Mesenchymal stem cell (in vitro differentiated cells and primary cell): ENCODE data around the gene P2RY2.

Experiments used
- DNase-seq: peaks from one replicate; pipeline ENCODE4 v3.0.0-alpha.2; 2013
- H2AFZ ChIP-seq: one replicate; pipeline ENCODE4 v1.6.1; 2013; ENCODE audit warnings: low read depth, mild to moderate bottlenecking, control low read depth, inconsistent platforms, low read length, moderate library complexity
- H2AK5ac ChIP-seq: 2 replicates; pipeline ENCODE4 v1.6.1; 2013; ENCODE audit warnings: low read length, moderate library complexity, mild to moderate bottlenecking, inconsistent platforms; ENCODE audit not compliant: severe bottlenecking
- H2BK120ac ChIP-seq: one replicate; pipeline ENCODE4 v1.6.1; 2013; ENCODE audit warnings: low read depth, mild to moderate bottlenecking, inconsistent platforms, low read length, moderate library complexity
- H2BK12ac ChIP-seq, 2 experiments: one replicate each; pipeline ENCODE4 v1.6.1; 2013; ENCODE audit warnings: inconsistent platforms in 2 of 2, low read length in 2 of 2, mild to moderate bottlenecking in 2 of 2, moderate library complexity in 2 of 2, control low read depth in 1 of 2
- H2BK15ac ChIP-seq: one replicate; pipeline ENCODE4 v1.6.1; 2013; ENCODE audit warnings: mild to moderate bottlenecking, low read depth, inconsistent platforms; ENCODE audit not compliant: poor library complexity, severe bottlenecking
- H2BK5ac ChIP-seq: 2 replicates; pipeline ENCODE4 v1.6.1; 2013; ENCODE audit warnings: low read depth, mild to moderate bottlenecking, low read length, control low read depth, inconsistent platforms; ENCODE audit not compliant: poor library complexity, severe bottlenecking
- H3K14ac ChIP-seq, 2 experiments: one replicate each; pipeline ENCODE4 v1.6.1; 2013; ENCODE audit warnings: inconsistent platforms in 2 of 2, low read length in 2 of 2, control low read depth in 1 of 2, mild to moderate bottlenecking in 1 of 2, moderate library complexity in 1 of 2
- H3K18ac ChIP-seq, 2 experiments: one replicate each; pipeline ENCODE4 v1.6.1; 2013; ENCODE audit warnings: inconsistent platforms in 2 of 2, low read length in 2 of 2, control low read depth in 1 of 2, low read depth in 1 of 2, mild to moderate bottlenecking in 1 of 2
- H3K23ac ChIP-seq, 2 experiments: one replicate each; pipeline ENCODE4 v1.6.1; 2013; ENCODE audit warnings: inconsistent platforms in 2 of 2, low read length in 2 of 2, mild to moderate bottlenecking in 2 of 2, moderate library complexity in 2 of 2, control low read depth in 1 of 2
- H3K27ac ChIP-seq: 2 replicates; pipeline ENCODE4 v1.5.1; 2013; ENCODE audit warnings: mild to moderate bottlenecking, moderate library complexity, low read length, control low read depth, inconsistent platforms; ENCODE audit not compliant: poor library complexity, severe bottlenecking
- H3K27me3 ChIP-seq, 2 experiments: 2 replicates each; pipeline versions ENCODE4 v1.6.1 to v1.7.0; 2013; ENCODE audit warnings: low read length in 2 of 2, mild to moderate bottlenecking in 2 of 2, moderate library complexity in 2 of 2, control low read depth in 1 of 2, inconsistent platforms in 1 of 2; ENCODE audit not compliant: control insufficient read depth in 1 of 2, insufficient read depth in 1 of 2
- H3K36me3 ChIP-seq, 2 experiments: 2 replicates each; pipeline versions ENCODE4 v1.6.1 to v1.7.0; 2013; ENCODE audit warnings: low read length in 2 of 2, control low read depth in 1 of 2, inconsistent platforms in 1 of 2, low read depth in 1 of 2, mild to moderate bottlenecking in 1 of 2; ENCODE audit not compliant: insufficient read depth in 2 of 2, control insufficient read depth in 1 of 2
- H3K4ac ChIP-seq, 2 experiments: one replicate each; pipeline ENCODE4 v1.6.1; 2013; ENCODE audit warnings: inconsistent platforms in 2 of 2, low read length in 2 of 2, mild to moderate bottlenecking in 2 of 2, moderate library complexity in 2 of 2, control low read depth in 1 of 2, low read depth in 1 of 2
- H3K4me1 ChIP-seq: 2 replicates; pipeline ENCODE4 v1.6.1; 2013; ENCODE audit warnings: low read depth, low read length, control low read depth; ENCODE audit not compliant: control insufficient read depth, insufficient read depth
- H3K4me2 ChIP-seq: 2 replicates; pipeline ENCODE4 v1.6.1; 2013; ENCODE audit warnings: low read length, mild to moderate bottlenecking, inconsistent platforms; ENCODE audit not compliant: poor library complexity, severe bottlenecking
- H3K4me3 ChIP-seq, 2 experiments: 2 replicates each; pipeline versions ENCODE4 v1.5.1 to v1.7.0; 2013; ENCODE audit warnings: low read length in 2 of 2, mild to moderate bottlenecking in 2 of 2, control low read depth in 1 of 2, low read depth in 1 of 2; ENCODE audit not compliant: insufficient read depth in 1 of 2
- H3K79me1 ChIP-seq: replicated peaks from 2 replicates; pipeline ENCODE4 v1.6.1; 2013; ENCODE audit warnings: mild to moderate bottlenecking, control low read depth, low read length, inconsistent platforms; ENCODE audit not compliant: poor library complexity, severe bottlenecking
- H3K9ac ChIP-seq: 2 replicates; pipeline ENCODE4 v1.7.0; 2013; ENCODE audit warnings: mild to moderate bottlenecking, low read length, moderate library complexity
- H3K9me3 ChIP-seq: 2 replicates; pipeline ENCODE4 v1.7.0; 2013; ENCODE audit warnings: mild to moderate bottlenecking, low read length; ENCODE audit not compliant: control insufficient read depth
- H4K8ac ChIP-seq: one replicate; pipeline ENCODE4 v1.6.1; 2013; ENCODE audit warnings: inconsistent platforms, mild to moderate bottlenecking, low read length, moderate library complexity
- H4K91ac ChIP-seq: one replicate; pipeline ENCODE4 v1.6.1; 2013; ENCODE audit warnings: mild to moderate bottlenecking, low read length, inconsistent platforms
- WGBS: methylation state at CpG from one replicate; pipeline ENCODE4 v1.1.7; 2013; ENCODE audit warnings: mixed read lengths; 5-methylcytosine and 5-hydroxymethylcytosine counted together

The P2RY2 gene

GRCh38 chr11:73192272-73192671 is 25.8 kb upstream of the P2RY2 start:
- Histone ChIP-seq H3K9ac (no peak overlapping the region), H2BK15ac (no peak overlapping the region), H2BK120ac (no peak overlapping the region), H3K23ac (no peak overlapping the region), H3K4ac (no peak overlapping the region), H3K18ac (no peak overlapping the region), H2BK5ac (no peak overlapping the region), H2BK12ac (no peak overlapping the region), H3K27me3 (peaks cover 0 to 8% of the 10 kb centered on the region in 2 experiments), H3K9me3 (no peaks in the 10 kb centered on the region), H4K8ac (no peak overlapping the region), H3K79me1 (no peaks in the 10 kb centered on the region), H3K14ac (no peak overlapping the region), H3K27ac (no peak overlapping the region), H3K4me3 (no peak overlapping the region), H4K91ac (no peak overlapping the region), H3K4me1 (peaks cover 7% of the 10 kb centered on the region), H3K4me2 (no peak overlapping the region), H2AK5ac (no peak overlapping the region), H3K36me3 (no peaks in the 10 kb centered on the region), H2AFZ (no peak overlapping the region)
- no peak for DNase-seq
- 100% methylated on average over 1 of the region's 1 CpG for WGBS

GRCh38 chr11:73193251-73194033 is 24.6 kb upstream of the P2RY2 start:
- H3K4ac ChIP-seq: no peak overlapping the region
- DNase-seq: no peak
- no peaks in the 10 kb centered on the region for H3K36me3 ChIP-seq
- no peak overlapping the region for H2AK5ac ChIP-seq
- no peak overlapping the region for H3K9ac ChIP-seq
- H3K18ac ChIP-seq: no peak overlapping the region
- no peak overlapping the region for H3K4me2 ChIP-seq
- H3K27me3 ChIP-seq: peaks cover 0 to 8% of the 10 kb centered on the region in 2 experiments
- H4K8ac ChIP-seq: no peak overlapping the region
- no peak overlapping the region for H2BK5ac ChIP-seq
- H3K23ac ChIP-seq: no peak overlapping the region
- H3K14ac ChIP-seq: no peak overlapping the region
- no peak overlapping the region for H2BK12ac ChIP-seq
- 86% methylated on average over 13 of the region's 13 CpGs for WGBS
- no peak overlapping the region for H2AFZ ChIP-seq
- H3K9me3 ChIP-seq: no peaks in the 10 kb centered on the region
- H3K79me1 ChIP-seq: no peaks in the 10 kb centered on the region
- H3K4me3 ChIP-seq: no peak overlapping the region
- no peak overlapping the region for H2BK15ac ChIP-seq
- H3K4me1 ChIP-seq: peaks cover 7% of the 10 kb centered on the region
- no peak overlapping the region for H2BK120ac ChIP-seq
- H3K27ac ChIP-seq: no peak overlapping the region
- no peak overlapping the region for H4K91ac ChIP-seq

GRCh38 chr11:73194034-73194507 is 24.0 kb upstream of the P2RY2 start:
- Histone ChIP-seq H4K8ac (no peak overlapping the region), H3K27me3 (peaks cover 0 to 8% of the 10 kb centered on the region in 2 experiments), H3K4me1 (peaks cover 7% of the 10 kb centered on the region), H3K14ac (no peak overlapping the region), H2BK5ac (no peak overlapping the region), H3K4me3 (no peak overlapping the region), H3K9ac (no peak overlapping the region), H3K23ac (no peak overlapping the region), H3K9me3 (no peaks in the 10 kb centered on the region), H4K91ac (no peak overlapping the region), H2BK15ac (no peak overlapping the region), H3K4me2 (no peak overlapping the region), H2AK5ac (no peak overlapping the region), H3K79me1 (no peaks in the 10 kb centered on the region), H3K27ac (no peak overlapping the region), H2BK12ac (no peak overlapping the region), H2BK120ac (no peak overlapping the region), H2AFZ (no peak overlapping the region), H3K18ac (no peak overlapping the region), H3K4ac (no peak overlapping the region), H3K36me3 (no peaks in the 10 kb centered on the region)
- DNase-seq: no peak
- WGBS: 94% methylated on average over 2 of the region's 3 CpGs

GRCh38 chr11:73194593-73194992 is 23.5 kb upstream of the P2RY2 start:
- peaks cover 7% of the 10 kb centered on the region for H3K4me1 ChIP-seq
- no peak overlapping the region for H3K4ac ChIP-seq
- H3K27me3 ChIP-seq: peaks cover 0 to 8% of the 10 kb centered on the region in 2 experiments
- no peak overlapping the region for H2AK5ac ChIP-seq
- no peak overlapping the region for H2BK12ac ChIP-seq
- WGBS: 88% methylated on average over 8 of the region's 8 CpGs
- no peak overlapping the region for H3K14ac ChIP-seq
- no peak overlapping the region for H3K4me2 ChIP-seq
- no peak for DNase-seq
- no peak overlapping the region for H3K9ac ChIP-seq
- no peak overlapping the region for H3K18ac ChIP-seq
- no peak overlapping the region for H4K91ac ChIP-seq
- H2BK15ac ChIP-seq: no peak overlapping the region
- H3K23ac ChIP-seq: no peak overlapping the region
- H3K79me1 ChIP-seq: no peaks in the 10 kb centered on the region
- no peak overlapping the region for H2BK120ac ChIP-seq
- H2BK5ac ChIP-seq: no peak overlapping the region
- no peak overlapping the region for H3K4me3 ChIP-seq
- H4K8ac ChIP-seq: no peak overlapping the region
- H3K27ac ChIP-seq: no peak overlapping the region
- H3K36me3 ChIP-seq: no peaks in the 10 kb centered on the region
- no peaks in the 10 kb centered on the region for H3K9me3 ChIP-seq
- no peak overlapping the region for H2AFZ ChIP-seq
